ENCODE measurements around the gene SYNCRIP. TPM values are rescaled to one million over a fixed set of nuclear protein-coding genes. Genes with fewer than 3 reads are reported as not detected.
"Not testable (repeated sequence)": the region's sequence is repeated elsewhere in the genome, so short reads cannot be mapped to it uniquely, and the experiment has no call there.

The SYNCRIP gene
- total RNA-seq, 1 donor from 2014 or later = 93.6 TPM

- Mint-ChIP-seq H3K4me3 (ENCODE audit: unreplicated experiment) (no peak overlapping the region), H3K4me1 (ENCODE audit: low read depth, unreplicated experiment) (peaks cover 10% of the 10 kb centered on the region), H3K36me3 (ENCODE audit: unreplicated experiment) (no peaks in the 10 kb centered on the region), H3K9me3 (ENCODE audit: unreplicated experiment) (peaks cover 9% of the 10 kb centered on the region), H3K27ac (ENCODE audit: unreplicated experiment) (no peak overlapping the region), H3K27me3 (ENCODE audit: unreplicated experiment) (peaks cover 7% of the 10 kb centered on the region)
- no peak for DNase-seq
- no peak for TF ChIP-seq CTCF (IDR thresholded peaks at IDR 0.05; ENCODE audit: partially characterized antibody, unreplicated experiment)
Observed at GRCh38 chr6:85591207-85591606, 51.5 kb downstream of the SYNCRIP start.

GRCh38 chr6:85585741-85586140 lies 56.9 kb downstream of the SYNCRIP start:
- Mint-ChIP-seq H3K4me1 (ENCODE audit: low read depth, unreplicated experiment) (no peaks in the 10 kb centered on the region), H3K4me3 (ENCODE audit: unreplicated experiment) (no peak overlapping the region), H3K36me3 (ENCODE audit: unreplicated experiment) (peaks cover 33% of the 10 kb centered on the region), H3K27ac (ENCODE audit: unreplicated experiment) (no peak overlapping the region), H3K27me3 (ENCODE audit: unreplicated experiment) (peaks cover 2% of the 10 kb centered on the region), H3K9me3 (ENCODE audit: unreplicated experiment) (peaks cover 14% of the 10 kb centered on the region)
- no peak for DNase-seq
- no peak for TF ChIP-seq CTCF (IDR thresholded peaks at IDR 0.05; ENCODE audit: partially characterized antibody, unreplicated experiment)

- H3K4me3 Mint-ChIP-seq (ENCODE audit: unreplicated experiment); DNase-seq; H3K4me1 Mint-ChIP-seq (ENCODE audit: low read depth, unreplicated experiment); H3K27me3 Mint-ChIP-seq (ENCODE audit: unreplicated experiment); H3K27ac Mint-ChIP-seq (ENCODE audit: unreplicated experiment): not testable (repeated sequence)
- peaks cover 33% of the 10 kb centered on the region for H3K36me3 Mint-ChIP-seq (ENCODE audit: unreplicated experiment)
- peaks cover 15% of the 10 kb centered on the region for H3K9me3 Mint-ChIP-seq (ENCODE audit: unreplicated experiment)
Observed at GRCh38 chr6:85582832-85583231, 59.9 kb downstream of the SYNCRIP start.

GRCh38 chr6:85581572-85581971 lies 61.1 kb downstream of the SYNCRIP start:
- H3K36me3 Mint-ChIP-seq (ENCODE audit: unreplicated experiment) = peaks cover 33% of the 10 kb centered on the region
- no peak overlapping the region for H3K27ac Mint-ChIP-seq (ENCODE audit: unreplicated experiment)
- H3K9me3 Mint-ChIP-seq (ENCODE audit: unreplicated experiment) = peaks cover 15% of the 10 kb centered on the region
- H3K4me1 Mint-ChIP-seq (ENCODE audit: low read depth, unreplicated experiment) = no peaks in the 10 kb centered on the region
- no peak overlapping the region for H3K4me3 Mint-ChIP-seq (ENCODE audit: unreplicated experiment)
- H3K27me3 Mint-ChIP-seq (ENCODE audit: unreplicated experiment) = peaks cover 2% of the 10 kb centered on the region
- no peak for TF ChIP-seq CTCF (IDR thresholded peaks at IDR 0.05; ENCODE audit: partially characterized antibody, unreplicated experiment)
- no peak for DNase-seq

- no peak for DNase-seq
Observed at GRCh38 chr6:85580878-85581267, 61.8 kb downstream of the SYNCRIP start.

More at GRCh38 chr6:85580878-85581267, 61.8 kb downstream of the SYNCRIP start:
- no peak for TF ChIP-seq CTCF (IDR thresholded peaks at IDR 0.05; ENCODE audit: partially characterized antibody, unreplicated experiment)
- peaks cover 15% of the 10 kb centered on the region for H3K9me3 Mint-ChIP-seq (ENCODE audit: unreplicated experiment)
- H3K4me3 Mint-ChIP-seq (ENCODE audit: unreplicated experiment) = no peak overlapping the region
- H3K4me1 Mint-ChIP-seq (ENCODE audit: low read depth, unreplicated experiment) = no peaks in the 10 kb centered on the region
- H3K27me3 Mint-ChIP-seq (ENCODE audit: unreplicated experiment) = peaks cover 2% of the 10 kb centered on the region
- H3K27ac Mint-ChIP-seq (ENCODE audit: unreplicated experiment) = no peak overlapping the region
- peaks cover 33% of the 10 kb centered on the region for H3K36me3 Mint-ChIP-seq (ENCODE audit: unreplicated experiment)

Measured in glutamatergic neuron (in vitro differentiated cells).